ENCODE data around the gene GDPD4. TPM values are rescaled to one million over a fixed set of nuclear protein-coding genes. Genes with fewer than 3 reads are reported as not detected.

The GDPD4 gene
- total RNA-seq, 1 experiment from 2014 or later = not detected

- H3K27me3 ChIP-seq (ENCODE audit: control insufficient read depth, insufficient read depth, low read length) = no peaks in the 10 kb centered on the region
- peak; percentile 84 for DNase-seq
- H3K4me3 ChIP-seq (ENCODE audit: insufficient read depth, low read depth, low read length) = no peak overlapping the region
- no peaks in the 10 kb centered on the region for H3K36me3 ChIP-seq (replicated peaks; ENCODE audit: control insufficient read depth, insufficient read depth, low read length)
These were observed 112.6 kb downstream of the GDPD4 start for GRCh38 chr11:77188633-77189491.

- DNase-seq = peak; percentile 94
- H3K36me3 ChIP-seq (replicated peaks; ENCODE audit: control insufficient read depth, insufficient read depth, low read length) = no peaks in the 10 kb centered on the region
- no peaks in the 10 kb centered on the region for H3K27me3 ChIP-seq (ENCODE audit: control insufficient read depth, insufficient read depth, low read length)
- H3K4me3 ChIP-seq (ENCODE audit: insufficient read depth, low read depth, low read length) = no peak overlapping the region
These were observed 113.5 kb downstream of the GDPD4 start for GRCh38 chr11:77187776-77188632.

GRCh38 chr11:77187111-77187750, 114.3 kb downstream of the GDPD4 start:
- DNase-seq = no peak
- no peak overlapping the region for H3K4me3 ChIP-seq (ENCODE audit: insufficient read depth, low read depth, low read length)
- H3K27me3 ChIP-seq (ENCODE audit: control insufficient read depth, insufficient read depth, low read length) = no peaks in the 10 kb centered on the region
- H3K36me3 ChIP-seq (replicated peaks; ENCODE audit: control insufficient read depth, insufficient read depth, low read length) = no peaks in the 10 kb centered on the region

- no peaks in the 10 kb centered on the region for H3K27me3 ChIP-seq (ENCODE audit: control insufficient read depth, insufficient read depth, low read length)
- H3K4me3 ChIP-seq (ENCODE audit: insufficient read depth, low read depth, low read length) = no peak overlapping the region
- H3K36me3 ChIP-seq (replicated peaks; ENCODE audit: control insufficient read depth, insufficient read depth, low read length) = no peaks in the 10 kb centered on the region
- no peak for DNase-seq
These were observed 115.2 kb downstream of the GDPD4 start for GRCh38 chr11:77186302-77186701.

- no peak for DNase-seq
- no peaks in the 10 kb centered on the region for H3K27me3 ChIP-seq (ENCODE audit: control insufficient read depth, insufficient read depth, low read length)
- H3K4me3 ChIP-seq (ENCODE audit: insufficient read depth, low read depth, low read length) = no peak overlapping the region
- no peaks in the 10 kb centered on the region for H3K36me3 ChIP-seq (replicated peaks; ENCODE audit: control insufficient read depth, insufficient read depth, low read length)
These were observed 117.2 kb downstream of the GDPD4 start for GRCh38 chr11:77184136-77184860.

GRCh38 chr11:77183431-77183984, 118.0 kb downstream of the GDPD4 start:
- no peak for DNase-seq
- Histone ChIP-seq H3K36me3 (replicated peaks; ENCODE audit: control insufficient read depth, insufficient read depth, low read length) (no peaks in the 10 kb centered on the region), H3K4me3 (ENCODE audit: insufficient read depth, low read depth, low read length) (no peak overlapping the region), H3K27me3 (ENCODE audit: control insufficient read depth, insufficient read depth, low read length) (no peaks in the 10 kb centered on the region)

- DNase-seq = no peak
These were observed 118.7 kb downstream of the GDPD4 start for GRCh38 chr11:77182542-77183430.

GRCh38 chr11:77181799-77182541, 119.5 kb downstream of the GDPD4 start:
- no peaks in the 10 kb centered on the region for H3K27me3 ChIP-seq (ENCODE audit: control insufficient read depth, insufficient read depth, low read length)
- no peak overlapping the region for H3K4me3 ChIP-seq (ENCODE audit: insufficient read depth, low read depth, low read length)
- no peaks in the 10 kb centered on the region for H3K36me3 ChIP-seq (replicated peaks; ENCODE audit: control insufficient read depth, insufficient read depth, low read length)
- DNase-seq = no peak

More at GRCh38 chr11:77182542-77183430, 118.7 kb downstream of the GDPD4 start:
- Histone ChIP-seq H3K4me3 (ENCODE audit: insufficient read depth, low read depth, low read length) (no peak overlapping the region), H3K27me3 (ENCODE audit: control insufficient read depth, insufficient read depth, low read length) (no peaks in the 10 kb centered on the region), H3K36me3 (replicated peaks; ENCODE audit: control insufficient read depth, insufficient read depth, low read length) (no peaks in the 10 kb centered on the region)

GRCh38 chr11:77181226-77181625, 120.3 kb downstream of the GDPD4 start:
- DNase-seq = no peak

GRCh38 chr11:77180346-77180745, 121.1 kb downstream of the GDPD4 start:
- no peaks in the 10 kb centered on the region for H3K27me3 ChIP-seq (ENCODE audit: control insufficient read depth, insufficient read depth, low read length)
- no peaks in the 10 kb centered on the region for H3K36me3 ChIP-seq (replicated peaks; ENCODE audit: control insufficient read depth, insufficient read depth, low read length)
- DNase-seq = no peak
- no peak overlapping the region for H3K4me3 ChIP-seq (ENCODE audit: insufficient read depth, low read depth, low read length)

More at GRCh38 chr11:77181226-77181625, 120.3 kb downstream of the GDPD4 start:
- Histone ChIP-seq H3K4me3 (ENCODE audit: insufficient read depth, low read depth, low read length) (no peak overlapping the region), H3K36me3 (replicated peaks; ENCODE audit: control insufficient read depth, insufficient read depth, low read length) (no peaks in the 10 kb centered on the region), H3K27me3 (ENCODE audit: control insufficient read depth, insufficient read depth, low read length) (no peaks in the 10 kb centered on the region)

- H3K4me3 ChIP-seq (ENCODE audit: insufficient read depth, low read depth, low read length) = no peak overlapping the region
- H3K36me3 ChIP-seq (replicated peaks; ENCODE audit: control insufficient read depth, insufficient read depth, low read length) = no peaks in the 10 kb centered on the region
- H3K27me3 ChIP-seq (ENCODE audit: control insufficient read depth, insufficient read depth, low read length) = no peaks in the 10 kb centered on the region
- no peak for DNase-seq
These were observed 121.8 kb downstream of the GDPD4 start for GRCh38 chr11:77179681-77180080.

- no peak overlapping the region for H3K4me3 ChIP-seq (ENCODE audit: insufficient read depth, low read depth, low read length)
- no peaks in the 10 kb centered on the region for H3K36me3 ChIP-seq (replicated peaks; ENCODE audit: control insufficient read depth, insufficient read depth, low read length)
- no peak for DNase-seq
- no peaks in the 10 kb centered on the region for H3K27me3 ChIP-seq (ENCODE audit: control insufficient read depth, insufficient read depth, low read length)
These were observed 122.4 kb downstream of the GDPD4 start for GRCh38 chr11:77179048-77179447.

Measured in H7 (cell line).